Measurements from ENCODE around the gene DSPP.

The DSPP gene

GRCh38 chr4:87633243-87633642 is 24.9 kb downstream of the DSPP start:
- in situ Hi-C loops (cut with MboI; ENCODE audit: low pct_unique_long_range_greater_than_20kb, low sequenced_read_pairs, unreplicated experiment): no loop called here
- DNase-seq (ENCODE audit: low spot score): no peak
- TF ChIP-seq CTCF (IDR thresholded peaks at IDR 0.05; ENCODE audit: extremely low read depth, insufficient read depth, missing control alignments): no peak

GRCh38 chr4:87644286-87644685 is 36.0 kb downstream of the DSPP start:
- in situ Hi-C loops (cut with MboI; ENCODE audit: low pct_unique_long_range_greater_than_20kb, low sequenced_read_pairs, unreplicated experiment): no loop called here
- no peak for TF ChIP-seq CTCF (IDR thresholded peaks at IDR 0.05; ENCODE audit: extremely low read depth, insufficient read depth, missing control alignments)
- DNase-seq (ENCODE audit: low spot score): no peak

GRCh38 chr4:87649980-87650379 is 41.7 kb downstream of the DSPP start, which contains the start of gene DMP1:
Gene DMP1 (plus strand): TSS chr4:87650280. CDS start chr4:87656493, 6,213 bp downstream.
- no peak for TF ChIP-seq CTCF (IDR thresholded peaks at IDR 0.05; ENCODE audit: extremely low read depth, insufficient read depth, missing control alignments)
- DNase-seq (ENCODE audit: low spot score): no peak
- in situ Hi-C loops (cut with MboI; ENCODE audit: low pct_unique_long_range_greater_than_20kb, low sequenced_read_pairs, unreplicated experiment): no loop called here

- DNase-seq (ENCODE audit: low spot score): no peak
- TF ChIP-seq CTCF (IDR thresholded peaks at IDR 0.05; ENCODE audit: extremely low read depth, insufficient read depth, missing control alignments): no peak
- in situ Hi-C loops (cut with MboI; ENCODE audit: low pct_unique_long_range_greater_than_20kb, low sequenced_read_pairs, unreplicated experiment): no loop called here
These were observed 42.6 kb downstream of the DSPP start for GRCh38 chr4:87650938-87651337.

- TF ChIP-seq CTCF (IDR thresholded peaks at IDR 0.05; ENCODE audit: extremely low read depth, insufficient read depth, missing control alignments): no peak
- no peak for DNase-seq (ENCODE audit: low spot score)
- in situ Hi-C loops (cut with MboI; ENCODE audit: low pct_unique_long_range_greater_than_20kb, low sequenced_read_pairs, unreplicated experiment): no loop called here
These were observed 43.6 kb downstream of the DSPP start for GRCh38 chr4:87651941-87652340.

- in situ Hi-C loops (cut with MboI; ENCODE audit: low pct_unique_long_range_greater_than_20kb, low sequenced_read_pairs, unreplicated experiment): no loop called here
- TF ChIP-seq CTCF (IDR thresholded peaks at IDR 0.05; ENCODE audit: extremely low read depth, insufficient read depth, missing control alignments): no peak
These were observed 46.2 kb downstream of the DSPP start for GRCh38 chr4:87654487-87655044.

More at GRCh38 chr4:87654487-87655044, 46.2 kb downstream of the DSPP start:
- no peak for DNase-seq (ENCODE audit: low spot score)
